Spleen (tissue), 7 donors: ENCODE data around the gene FKBP7.

Experiments
- POLR2A ChIP-seq, 3 donors: fragments of 450-650 bp; IDR thresholded peaks; one replicate each; pipeline ENCODE4 v1.5.1; 2017; ENCODE audit warnings: antibody characterized with exemption in 3 of 3, mild to moderate bottlenecking in 1 of 3
- POLR2AphosphoS5 ChIP-seq, 3 donors: sonication (generic); formaldehyde crosslinking; IDR thresholded peaks; one replicate each; pipeline ENCODE4 v1.5.1; 2017; ENCODE audit warnings: antibody characterized with exemption in 3 of 3
- TF ChIP-seq, protein P1 (sequence below), 11 experiments: fragments of 200-600 bp in 7 of 11; fragments of 450-650 bp in 4 of 11; sonication (generic) in 4 of 11; IDR thresholded peaks in 8 of 11; conservative IDR thresholded peaks in 3 of 11; 1 replicate in 7 of 11; 2 replicates in 4 of 11; pipeline versions ENCODE4 v1.4.0 to v1.8.0; 2016 to 2021; ENCODE audit warnings: antibody characterized with exemption in 11 of 11, inconsistent platforms in 4 of 11, mild to moderate bottlenecking in 1 of 11
- donor health status: DM: no; HTN: no; CAD: no; lungs with moderate emphysema.
- donor health status: DM: no; HTN: no; CAD: no.
- donor health status: DM: no; HTN: no; CAD: no.

GRCh38 chr2:178502751-178503150, 24.4 kb upstream of the FKBP7 start:
- TF ChIP-seq, protein P1, sequence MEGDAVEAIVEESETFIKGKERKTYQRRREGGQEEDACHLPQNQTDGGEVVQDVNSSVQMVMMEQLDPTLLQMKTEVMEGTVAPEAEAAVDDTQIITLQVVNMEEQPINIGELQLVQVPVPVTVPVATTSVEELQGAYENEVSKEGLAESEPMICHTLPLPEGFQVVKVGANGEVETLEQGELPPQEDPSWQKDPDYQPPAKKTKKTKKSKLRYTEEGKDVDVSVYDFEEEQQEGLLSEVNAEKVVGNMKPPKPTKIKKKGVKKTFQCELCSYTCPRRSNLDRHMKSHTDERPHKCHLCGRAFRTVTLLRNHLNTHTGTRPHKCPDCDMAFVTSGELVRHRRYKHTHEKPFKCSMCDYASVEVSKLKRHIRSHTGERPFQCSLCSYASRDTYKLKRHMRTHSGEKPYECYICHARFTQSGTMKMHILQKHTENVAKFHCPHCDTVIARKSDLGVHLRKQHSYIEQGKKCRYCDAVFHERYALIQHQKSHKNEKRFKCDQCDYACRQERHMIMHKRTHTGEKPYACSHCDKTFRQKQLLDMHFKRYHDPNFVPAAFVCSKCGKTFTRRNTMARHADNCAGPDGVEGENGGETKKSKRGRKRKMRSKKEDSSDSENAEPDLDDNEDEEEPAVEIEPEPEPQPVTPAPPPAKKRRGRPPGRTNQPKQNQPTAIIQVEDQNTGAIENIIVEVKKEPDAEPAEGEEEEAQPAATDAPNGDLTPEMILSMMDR (IDR thresholded peaks at IDR 0.05 in 8 of 11, conservative IDR thresholded peaks at IDR 0.05 in 3 of 11), result no peak
- TF ChIP-seq POLR2A (IDR thresholded peaks at IDR 0.05) (no peak), POLR2AphosphoS5 (IDR thresholded peaks at IDR 0.05) (no peak)
